HG02759 (cell line): ENCODE data around the gene MAP3K20.
"Not testable (repeated sequence)": the region's sequence is repeated elsewhere in the genome, so short reads cannot be mapped to it uniquely, and the experiment has no call there.

ENCODE experiments used
- ATAC-seq: cut with Tn5 transposase; IDR thresholded peaks from one replicate; pipeline ENCODE4 v1.9.1; 2021; ENCODE audit warnings: mild to moderate bottlenecking, moderate library complexity; ENCODE audit not compliant: unreplicated experiment

The MAP3K20 gene

GRCh38 chr2:173193925-173194324, 118.3 kb downstream of the MAP3K20 start:
- ATAC-seq, result no peak

GRCh38 chr2:173195100-173195499, 119.5 kb downstream of the MAP3K20 start:
- no peak for ATAC-seq

GRCh38 chr2:173196080-173196479, 120.4 kb downstream of the MAP3K20 start:
- ATAC-seq, result no peak

- no peak for ATAC-seq
Measured at GRCh38 chr2:173196638-173197037, 121.0 kb downstream of the MAP3K20 start.

GRCh38 chr2:173198327-173198726, 122.7 kb downstream of the MAP3K20 start:
- ATAC-seq, result no peak

- no peak for ATAC-seq
Measured at GRCh38 chr2:173199294-173199693, 123.6 kb downstream of the MAP3K20 start.

- ATAC-seq, result no peak
Measured at GRCh38 chr2:173202570-173202969, 126.9 kb downstream of the MAP3K20 start.

- ATAC-seq, result no peak
Measured at GRCh38 chr2:173204316-173204715, 128.7 kb downstream of the MAP3K20 start.

- no peak for ATAC-seq
Measured at GRCh38 chr2:173205375-173205774, 129.7 kb downstream of the MAP3K20 start.

GRCh38 chr2:173207124-173207523, 131.5 kb downstream of the MAP3K20 start:
- not testable (repeated sequence) for ATAC-seq

GRCh38 chr2:173210270-173211196, 134.9 kb downstream of the MAP3K20 start:
- ATAC-seq, result peak; percentile 61

GRCh38 chr2:173213181-173213580, 137.5 kb downstream of the MAP3K20 start:
- no peak for ATAC-seq

- no peak for ATAC-seq
Measured at GRCh38 chr2:173214213-173214612, 138.6 kb downstream of the MAP3K20 start.

GRCh38 chr2:173215316-173215715, 139.7 kb downstream of the MAP3K20 start:
- ATAC-seq, result no peak

GRCh38 chr2:173216051-173216450, 140.4 kb downstream of the MAP3K20 start:
- ATAC-seq, result no peak

- ATAC-seq, result no peak
Measured at GRCh38 chr2:173216668-173217067, 141.0 kb downstream of the MAP3K20 start.

GRCh38 chr2:173217116-173217840, 141.6 kb downstream of the MAP3K20 start:
- ATAC-seq, result no peak

- ATAC-seq, result no peak
Measured at GRCh38 chr2:173218326-173219056, 142.8 kb downstream of the MAP3K20 start.

GRCh38 chr2:173221132-173221695, 145.6 kb downstream of the MAP3K20 start:
- ATAC-seq, result no peak

GRCh38 chr2:173221937-173222594, 146.4 kb downstream of the MAP3K20 start:
- peak; percentile 59 for ATAC-seq
